H9 (cell line): ENCODE measurements around the gene ZNF853. TPM values are rescaled to one million over a fixed set of nuclear protein-coding genes. Genes with fewer than 3 reads are reported as not detected.

Experiments used
- total RNA-seq: library from RNA; stranded (reverse); gene quantifications from 2 replicates; pipeline ENCODE4 v1.2.1, GENCODE V29; 2021

Gene ZNF853
- total RNA-seq, 1 experiment from 2014 or later, result 9.6 TPM

Other genes with a start within 250 kb of the ZNF853 start
- 245 and 255 TPM in 2 replicates for gene RAC1, start 241.1 kb upstream of the ZNF853 start, total RNA-seq
- gene DAGLB, start 167.7 kb upstream of the ZNF853 start, total RNA-seq, result 41.9 and 46.4 TPM in 2 replicates
- gene KDELR2, start 131.5 kb upstream of the ZNF853 start, total RNA-seq, result 86.5 and 91.8 TPM in 2 replicates
- 1.7 TPM in 2 replicates for gene GRID2IP, start 64.1 kb upstream of the ZNF853 start, total RNA-seq
- gene ZDHHC4, start 38.2 kb upstream of the ZNF853 start, total RNA-seq, result 58.9 and 62.0 TPM in 2 replicates
- gene INTS15, start 25.6 kb upstream of the ZNF853 start, total RNA-seq, result 41.9 and 42.9 TPM in 2 replicates
- 22.2 and 23.4 TPM in 2 replicates for gene ZNF316, start 21.7 kb downstream of the ZNF853 start, total RNA-seq
- gene ZNF12, start 91.3 kb downstream of the ZNF853 start, total RNA-seq, result 19.1 and 19.4 TPM in 2 replicates
- gene RSPH10B2, start 138.5 kb downstream of the ZNF853 start, total RNA-seq, result 0.33 and 0.39 TPM in 2 replicates
- 62.6 and 77.0 TPM in 2 replicates for gene CCZ1B, start 210.7 kb downstream of the ZNF853 start, total RNA-seq